ENCODE results near the gene TMPRSS11A.

TMPRSS11A gene, protein sequence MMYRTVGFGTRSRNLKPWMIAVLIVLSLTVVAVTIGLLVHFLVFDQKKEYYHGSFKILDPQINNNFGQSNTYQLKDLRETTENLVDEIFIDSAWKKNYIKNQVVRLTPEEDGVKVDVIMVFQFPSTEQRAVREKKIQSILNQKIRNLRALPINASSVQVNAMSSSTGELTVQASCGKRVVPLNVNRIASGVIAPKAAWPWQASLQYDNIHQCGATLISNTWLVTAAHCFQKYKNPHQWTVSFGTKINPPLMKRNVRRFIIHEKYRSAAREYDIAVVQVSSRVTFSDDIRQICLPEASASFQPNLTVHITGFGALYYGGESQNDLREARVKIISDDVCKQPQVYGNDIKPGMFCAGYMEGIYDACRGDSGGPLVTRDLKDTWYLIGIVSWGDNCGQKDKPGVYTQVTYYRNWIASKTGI

GRCh38 chr4:67963356-67963755, at the start of gene TMPRSS11A:
TSS of gene TMPRSS11A (minus strand) at chr4:67963493. CDS start at chr4:67963393, 100 bp downstream.
- no peak for DNase-seq (ENCODE audit: low spot score)

DNA sequence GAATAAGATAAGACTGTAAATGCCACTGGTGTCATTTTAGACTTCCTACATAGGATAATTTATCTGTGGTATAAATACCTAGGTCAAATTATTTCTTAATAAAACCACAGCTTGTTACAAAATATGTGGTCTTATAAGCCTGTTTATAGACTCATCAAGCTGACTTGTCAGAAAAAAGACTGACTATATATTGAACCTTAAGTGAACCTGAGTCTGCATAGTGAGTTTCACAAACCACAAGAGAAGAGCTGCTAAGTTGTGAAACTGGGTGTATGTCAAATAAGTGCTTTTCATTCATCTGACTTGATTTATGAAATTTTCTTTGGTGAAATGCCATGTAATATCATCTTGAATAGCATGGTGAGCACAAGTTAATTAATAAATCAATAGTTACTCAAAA, 48.4 kb upstream of the TMPRSS11A start:
- no peak for DNase-seq (ENCODE audit: low spot score)

DNA sequence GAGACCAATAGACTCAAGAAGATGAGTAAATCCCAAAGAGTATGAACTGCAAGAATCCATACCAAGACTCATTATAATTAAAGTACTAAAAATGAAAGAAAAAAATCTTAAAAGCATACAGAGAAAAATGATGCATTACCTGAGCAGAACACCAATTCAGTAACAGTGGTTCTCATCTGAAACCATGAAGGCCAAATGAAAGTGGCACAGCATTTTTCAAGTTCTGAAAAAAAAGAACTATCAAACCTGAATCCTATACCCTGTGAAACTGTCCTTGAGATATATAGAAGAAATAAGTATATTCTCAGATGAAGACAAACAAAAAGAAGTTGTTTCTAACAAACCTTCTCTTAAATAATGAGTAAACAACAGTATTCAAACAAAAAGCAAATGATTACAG, 39.6 kb upstream of the TMPRSS11A start:
- DNase-seq (ENCODE audit: low spot score) = no peak

GRCh38 chr4:67996127-67996526, 32.8 kb upstream of the TMPRSS11A start:
- no peak for DNase-seq (ENCODE audit: low spot score)

GRCh38 chr4:67988991-67989390, 25.7 kb upstream of the TMPRSS11A start:
- DNase-seq (ENCODE audit: low spot score) = no peak

GRCh38 chr4:67983333-67983732, 20.0 kb upstream of the TMPRSS11A start:
- no peak for DNase-seq (ENCODE audit: low spot score)

DNA sequence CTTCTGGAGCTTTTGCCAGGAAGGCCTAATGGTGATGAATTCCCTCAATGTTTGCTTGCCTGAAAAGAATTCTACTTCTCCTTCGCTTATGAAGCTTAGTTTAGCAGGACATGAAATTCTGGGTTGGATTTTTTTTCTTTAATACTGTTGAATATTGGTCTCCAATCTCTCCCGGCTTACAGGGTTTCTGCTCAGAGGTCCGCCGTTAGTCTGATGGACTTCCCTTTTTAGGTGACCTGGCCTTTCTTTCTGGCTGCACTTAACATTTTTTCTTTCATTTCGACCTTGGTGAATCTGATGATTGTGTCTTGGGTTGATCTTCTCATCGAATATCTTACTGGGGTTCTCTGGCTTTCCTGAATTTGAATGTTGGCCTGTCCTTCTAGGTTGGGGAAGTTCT, 17.2 kb upstream of the TMPRSS11A start:
- no peak for DNase-seq (ENCODE audit: low spot score)

DNA sequence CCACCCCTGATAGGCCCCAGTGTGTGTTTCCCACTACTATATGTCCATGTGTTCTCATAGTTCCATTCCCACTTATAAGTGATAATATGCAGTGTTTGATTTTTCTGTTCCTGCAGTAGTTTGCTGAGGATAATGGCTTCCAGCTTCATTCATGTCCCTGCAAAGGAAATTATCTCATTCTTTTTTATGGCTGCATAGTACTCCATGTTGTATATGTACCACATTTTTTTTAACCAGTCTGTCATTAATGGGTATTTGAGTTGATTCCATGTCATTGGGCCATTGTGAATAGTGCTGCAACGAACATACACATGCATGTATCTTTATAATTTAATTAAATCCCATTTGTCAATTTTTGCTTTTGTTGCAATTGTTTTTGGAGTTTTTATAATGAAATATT, 10.3 kb upstream of the TMPRSS11A start:
- no peak for DNase-seq (ENCODE audit: low spot score)

DNA sequence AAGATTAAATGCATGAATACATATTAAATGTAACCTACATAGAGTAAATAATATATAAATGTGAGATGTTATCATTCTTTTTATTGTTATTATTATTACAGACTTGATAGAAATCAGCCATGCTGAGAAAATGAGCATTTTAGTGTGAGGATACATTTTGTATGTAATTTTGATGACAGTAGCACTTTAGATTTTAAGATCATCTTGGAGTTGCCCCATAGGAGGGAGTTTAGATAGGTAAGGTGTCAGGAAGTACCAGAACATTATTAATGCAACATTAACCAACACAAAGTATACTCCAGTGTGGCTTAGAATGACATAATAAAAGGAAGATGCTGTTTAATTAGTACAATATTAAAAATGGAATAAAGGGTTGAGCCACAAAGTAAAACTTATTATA, 8.4 kb downstream of the TMPRSS11A start:
- DNase-seq (ENCODE audit: low spot score) = no peak

- no peak for DNase-seq (ENCODE audit: low spot score)
Measured at GRCh38 chr4:67941074-67941473, 22.2 kb downstream of the TMPRSS11A start.

DNA sequence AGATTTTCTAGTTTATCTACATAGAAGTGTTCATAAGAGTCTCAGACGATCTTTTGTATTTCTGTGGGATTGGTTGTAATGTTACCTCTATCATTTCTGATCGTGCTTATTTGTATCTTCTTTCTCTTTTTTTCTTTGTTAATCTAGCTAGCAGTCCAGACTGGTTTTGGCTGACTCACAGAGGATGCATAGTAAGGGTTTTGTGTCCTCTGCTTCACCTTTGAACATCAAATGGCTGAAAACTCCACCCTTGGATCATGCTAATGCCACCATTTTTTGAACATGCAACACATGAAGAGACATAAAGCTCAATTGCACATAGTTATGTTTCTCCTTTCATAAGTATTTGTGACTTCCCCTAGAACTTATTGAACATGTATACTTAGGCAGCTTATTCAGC, 22.8 kb downstream of the TMPRSS11A start:
- no peak for DNase-seq (ENCODE audit: low spot score)

DNA sequence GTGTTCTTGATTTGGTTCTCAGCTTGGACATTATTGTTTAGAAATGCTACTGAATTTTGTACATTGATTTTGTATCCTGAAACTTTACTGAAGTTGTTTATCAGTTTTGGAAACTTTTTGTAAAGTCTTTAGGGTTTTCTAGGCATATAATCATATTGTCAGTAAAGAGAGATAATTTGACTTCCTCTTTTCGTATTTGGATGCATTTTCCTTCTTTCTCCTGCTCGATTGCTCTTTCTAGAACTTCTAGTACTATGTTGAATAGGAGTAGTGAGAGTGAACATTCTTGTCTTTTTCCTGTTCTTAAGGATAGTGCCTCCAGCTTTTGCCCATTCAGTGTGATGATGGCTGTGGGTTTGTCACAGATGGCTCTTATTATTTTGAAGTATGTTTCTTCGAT, 24.1 kb downstream of the TMPRSS11A start:
- no peak for DNase-seq (ENCODE audit: low spot score)

GRCh38 chr4:67935888-67936287, 27.4 kb downstream of the TMPRSS11A start:
- DNase-seq (ENCODE audit: low spot score) = no peak

DNA sequence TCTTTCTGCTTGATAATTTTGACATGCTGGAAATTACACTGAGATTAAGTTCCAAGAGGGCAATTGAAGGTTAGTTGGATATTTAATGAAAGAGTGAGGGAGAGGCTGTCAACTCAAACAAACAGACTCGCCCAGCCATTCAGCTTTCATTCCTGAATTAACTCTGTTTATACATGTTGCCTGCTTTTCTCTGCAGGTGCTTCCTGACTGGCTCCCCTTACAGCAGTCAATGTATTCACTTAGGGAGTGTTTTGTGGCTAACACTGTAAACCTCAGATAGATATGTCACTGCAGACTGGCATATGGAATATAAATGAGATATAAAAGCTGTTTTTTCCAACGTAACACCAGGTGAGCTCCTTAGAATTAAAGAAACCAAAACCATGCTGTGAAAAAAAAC, 28.7 kb downstream of the TMPRSS11A start:
- no peak for DNase-seq (ENCODE audit: low spot score)

- DNase-seq (ENCODE audit: low spot score) = no peak
Measured at GRCh38 chr4:67933755-67934154, 29.5 kb downstream of the TMPRSS11A start.

DNA sequence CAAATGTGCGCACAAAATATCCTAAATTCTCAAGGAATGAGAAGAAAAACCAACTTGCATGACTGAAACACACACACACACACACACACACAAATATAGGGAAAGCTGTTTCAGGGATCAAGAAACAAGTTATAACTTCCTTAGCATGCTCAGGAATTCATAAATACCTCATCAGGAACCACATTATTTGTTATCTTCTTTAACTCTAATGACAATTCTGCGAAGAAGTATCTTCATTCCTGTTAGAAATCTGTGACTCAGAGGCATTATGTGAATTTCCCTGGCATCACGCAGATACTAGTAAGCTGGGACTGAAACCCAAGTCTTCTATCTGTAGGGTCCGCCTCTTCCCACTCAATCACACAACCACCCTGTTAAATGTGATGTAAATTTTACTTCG, 30.3 kb downstream of the TMPRSS11A start:
- no peak for DNase-seq (ENCODE audit: low spot score)

GRCh38 chr4:67931256-67931655, 32.0 kb downstream of the TMPRSS11A start:
- DNase-seq (ENCODE audit: low spot score) = no peak

DNA sequence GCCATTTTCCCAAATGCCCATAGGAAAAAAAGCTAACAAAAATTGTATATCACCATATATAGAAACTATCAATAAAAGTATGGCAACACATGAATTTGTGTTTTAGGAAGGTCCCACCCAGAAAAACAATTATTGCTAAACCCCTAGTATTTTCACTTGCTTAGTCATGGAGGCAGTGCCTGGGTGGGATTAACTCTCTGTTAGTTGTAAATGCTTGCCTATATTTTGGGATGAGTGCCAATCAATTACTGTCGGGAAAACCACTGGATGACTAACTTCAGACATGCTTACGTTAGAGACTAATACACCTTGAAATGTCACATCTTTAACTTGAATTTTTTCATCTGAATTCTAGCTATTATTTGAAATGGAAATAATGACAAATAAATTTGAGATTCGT, 33.9 kb downstream of the TMPRSS11A start:
- no peak for DNase-seq (ENCODE audit: low spot score)

DNA sequence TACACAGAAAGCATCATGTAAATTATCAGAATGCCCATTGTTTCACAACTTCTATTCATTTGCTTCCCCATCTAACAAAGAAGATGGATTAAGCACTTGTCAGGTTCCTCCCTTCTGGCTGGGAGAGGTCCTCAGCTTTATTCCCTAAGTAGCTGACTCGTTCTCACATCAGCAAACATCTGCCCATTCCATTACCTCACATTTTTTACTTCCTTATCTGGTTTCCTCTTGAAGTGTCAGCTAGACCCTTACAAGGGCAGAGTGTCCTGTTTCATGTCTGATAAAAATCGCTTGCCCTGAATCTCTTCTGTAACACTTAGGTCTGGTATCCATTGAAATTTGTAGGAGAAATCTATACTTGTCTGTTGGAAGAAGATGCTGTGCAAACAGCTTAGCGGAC, 34.7 kb downstream of the TMPRSS11A start:
- DNase-seq (ENCODE audit: low spot score) = no peak

GRCh38 chr4:67927251-67927650, 36.0 kb downstream of the TMPRSS11A start:
- DNase-seq (ENCODE audit: low spot score) = no peak

- DNase-seq (ENCODE audit: low spot score) = no peak
Measured at GRCh38 chr4:67926485-67926884, 36.8 kb downstream of the TMPRSS11A start.

GRCh38 chr4:67922697-67923096, 40.6 kb downstream of the TMPRSS11A start:
- no peak for DNase-seq (ENCODE audit: low spot score)

DNA sequence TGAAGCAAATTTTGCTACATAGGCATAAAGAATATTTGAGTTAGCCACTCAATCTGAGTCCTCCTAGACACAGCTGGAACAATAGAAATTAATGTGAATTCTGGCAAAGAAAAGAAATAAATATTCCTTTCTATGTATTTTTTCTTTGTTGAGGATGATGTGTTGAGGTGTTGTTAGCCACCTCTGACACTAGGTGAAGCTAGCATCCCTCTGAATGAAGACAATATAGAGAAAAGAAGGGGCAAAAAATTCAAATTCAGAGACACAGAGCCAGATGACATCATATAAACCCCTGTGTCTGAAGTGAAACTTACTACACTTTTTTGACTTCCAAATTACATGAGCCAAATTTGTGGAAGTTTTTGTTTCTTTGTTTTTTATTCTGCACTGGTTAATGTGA, 44.9 kb downstream of the TMPRSS11A start:
- no peak for DNase-seq (ENCODE audit: low spot score)

DNA sequence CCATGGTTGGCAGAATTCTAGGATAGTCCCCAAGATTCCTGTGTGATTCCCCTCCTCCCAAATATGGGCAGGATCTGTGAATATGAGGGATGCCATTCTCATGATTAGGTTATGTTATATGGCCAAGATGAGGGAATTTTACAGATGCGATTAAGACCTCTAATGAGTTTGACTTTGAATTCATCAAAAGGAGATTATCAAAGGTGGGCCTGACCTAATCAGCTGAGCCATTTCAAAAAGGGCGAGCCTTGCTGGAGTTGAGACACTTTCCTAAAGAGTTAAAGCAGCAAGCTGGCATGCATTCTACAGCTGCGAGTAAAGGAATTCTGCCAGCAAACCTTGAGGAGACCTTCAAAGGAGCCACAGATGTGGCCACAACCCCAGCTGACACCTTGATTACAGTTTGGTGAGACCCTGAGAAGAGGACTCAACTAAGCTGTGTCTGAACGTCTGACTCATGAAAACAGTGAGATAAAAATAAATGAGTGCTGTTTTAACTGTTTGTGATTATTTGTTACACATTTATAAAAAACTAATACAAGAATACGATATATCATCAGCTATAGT, 47.8 kb downstream of the TMPRSS11A start:
- DNase-seq (ENCODE audit: low spot score) = no peak

Data from AG08395 (cell line).